H1 (cell line): ENCODE measurements around the gene ZBTB1.

Experiments used
- CTCF ChIP-seq, 3 experiments: IDR thresholded peaks; 1 replicate in 2 of 3; 2 replicates in 1 of 3; pipeline versions ENCODE4 v1.5.1 to v1.6.1; 2011; ENCODE audit warnings: low read length in 3 of 3, mild to moderate bottlenecking in 3 of 3, inconsistent platforms in 2 of 3, low read depth in 1 of 3, moderate library complexity in 1 of 3; ENCODE audit not compliant: insufficient read depth in 1 of 3; ENCODE audit errors: control extremely low read depth in 1 of 3
- EP300 ChIP-seq, 2 experiments: IDR thresholded peaks; 1 replicate in 1 of 2; 2 replicates in 1 of 2; pipeline ENCODE4 v1.6.1; 2011 to 2012; ENCODE audit warnings: low read depth in 2 of 2, low read length in 2 of 2, mild to moderate bottlenecking in 2 of 2, borderline replicate concordance in 1 of 2, inconsistent platforms in 1 of 2, moderate library complexity in 1 of 2
- EZH2 ChIP-seq: fragments of 200-600 bp; sonication (generic); IDR thresholded peaks from 2 replicates; pipeline ENCODE4 v1.7.1; 2012; ENCODE audit warnings: low read depth, mild to moderate bottlenecking, moderate library complexity, low read length, inconsistent platforms; ENCODE audit not compliant: severe bottlenecking
- JUND ChIP-seq: IDR thresholded peaks from 2 replicates; pipeline ENCODE4 v1.6.1; 2011; ENCODE audit warnings: mild to moderate bottlenecking, improper control_type of control experiment, low read length
- POLR2A ChIP-seq, 2 experiments: IDR thresholded peaks; 1 replicate in 1 of 2; 2 replicates in 1 of 2; pipeline ENCODE4 v1.6.1; 2011; ENCODE audit warnings: low read depth in 2 of 2, low read length in 2 of 2, mild to moderate bottlenecking in 2 of 2; ENCODE audit errors: control extremely low read depth in 1 of 2
- POU5F1 ChIP-seq: IDR thresholded peaks from 2 replicates; pipeline ENCODE4 v1.6.1; 2011; ENCODE audit warnings: low read depth, mild to moderate bottlenecking, low read length, moderate library complexity
- USF2 ChIP-seq: IDR thresholded peaks from 2 replicates; pipeline ENCODE4 v1.6.1; 2011; ENCODE audit warnings: low read length, improper control_type of control experiment

GRCh38 chr14:64509036-64509435 is 4.5 kb downstream of the ZBTB1 start:
- TF ChIP-seq USF2 (no peak), EZH2 (no peak), POLR2A (IDR thresholded peaks at IDR 0.05; ENCODE audit: control extremely low read depth in 1 of 2, low read depth in 2 of 2, low read length in 2 of 2) (no peak), CTCF (IDR thresholded peaks at IDR 0.05; ENCODE audit: control extremely low read depth in 1 of 3, insufficient read depth in 1 of 3, low read depth in 1 of 3, low read length in 3 of 3) (no peak), EP300 (IDR thresholded peaks at IDR 0.05; ENCODE audit: borderline replicate concordance in 1 of 2, low read depth in 2 of 2, low read length in 2 of 2) (peak in 1 of 2 experiments; percentile 62; a peak in 1 of 3 replicates), POU5F1 (no peak), JUND (no peak)
